GM23338 (cell line): ENCODE measurements around the gene HSPA12B. TPM values are rescaled to one million over a fixed set of nuclear protein-coding genes. Genes with fewer than 3 reads are reported as not detected.

Source experiments
- ATAC-seq: fragments of 200-7000 bp; cut with Tn5 transposase; 3 replicates; pipeline ENCODE4 v1.9.1; 2020
- DNase-seq: peaks from one replicate; pipeline ENCODE4 v3.0.0-alpha.2; 2015; ENCODE audit warnings: low spot score
- H2AFZ ChIP-seq: fragments of 200-600 bp; sonication (generic); 2 replicates; pipeline ENCODE4 v1.8.0; 2016; ENCODE audit warnings: antibody characterized with exemption, mild to moderate bottlenecking, moderate library complexity
- H3F3A ChIP-seq: fragments of 200-600 bp; sonication (generic); replicated peaks from 2 replicates; pipeline ENCODE4 v1.8.0; 2017; ENCODE audit warnings: antibody characterized with exemption, mixed run types, low read depth
- H3K27ac ChIP-seq: fragments of 200-600 bp; sonication (generic); 2 replicates; pipeline ENCODE4 v1.6.1; 2016; ENCODE audit warnings: low read depth
- H3K27me3 ChIP-seq: fragments of 200-600 bp; sonication (generic); 2 replicates; pipeline ENCODE4 v1.8.0; 2016; ENCODE audit warnings: mild to moderate bottlenecking, mixed run types, moderate library complexity; ENCODE audit not compliant: insufficient read depth
- H3K36me3 ChIP-seq: fragments of 200-600 bp; sonication (generic); 2 replicates; pipeline ENCODE4 v1.8.0; 2016; ENCODE audit warnings: mild to moderate bottlenecking; ENCODE audit not compliant: insufficient read depth
- H3K4me1 ChIP-seq: fragments of 200-600 bp; sonication (generic); 2 replicates; pipeline ENCODE4 v1.8.0; 2016; ENCODE audit warnings: mild to moderate bottlenecking, moderate library complexity; ENCODE audit not compliant: insufficient read depth
- H3K4me2 ChIP-seq: fragments of 200-600 bp; sonication (generic); 2 replicates; pipeline ENCODE4 v1.7.1; 2017; ENCODE audit warnings: mixed run types
- H3K4me3 ChIP-seq: fragments of 200-600 bp; sonication (generic); 2 replicates; pipeline ENCODE4 v1.6.1; 2016; ENCODE audit warnings: mixed run types
- H3K79me2 ChIP-seq: fragments of 200-600 bp; sonication (generic); replicated peaks from 2 replicates; pipeline ENCODE4 v1.8.0; 2017; ENCODE audit warnings: mild to moderate bottlenecking; ENCODE audit not compliant: insufficient read depth
- H3K9me2 ChIP-seq: fragments of 200-600 bp; sonication (generic); 2 replicates; pipeline ENCODE4 v1.8.0; 2017; ENCODE audit not compliant: insufficient read depth
- H4K20me1 ChIP-seq: fragments of 200-600 bp; sonication (generic); replicated peaks from 2 replicates; pipeline ENCODE4 v1.8.0; 2017; ENCODE audit warnings: mild to moderate bottlenecking; ENCODE audit not compliant: insufficient read depth
- H3K27ac Mint-ChIP-seq: 2 replicates; pipeline ENCODE4 v1.8.0; 2020; ENCODE audit warnings: inconsistent platforms, mild to moderate bottlenecking, moderate library complexity, mixed read lengths
- H3K27me3 Mint-ChIP-seq: 3 replicates; pipeline ENCODE4 v1.8.0; 2022; ENCODE audit warnings: low read depth, mild to moderate bottlenecking, moderate library complexity, mixed read lengths, inconsistent platforms; ENCODE audit not compliant: insufficient read depth, poor library complexity
- H3K36me3 Mint-ChIP-seq: 3 replicates; pipeline ENCODE4 v1.8.0; 2021; ENCODE audit warnings: low read depth, mild to moderate bottlenecking, inconsistent platforms, moderate library complexity, mixed read lengths
- H3K4me1 Mint-ChIP-seq: 3 replicates; pipeline ENCODE4 v1.8.0; 2020; ENCODE audit warnings: mild to moderate bottlenecking, inconsistent platforms, mixed read lengths
- H3K4me3 Mint-ChIP-seq: 3 replicates; pipeline ENCODE4 v1.8.0; 2021; ENCODE audit warnings: moderate library complexity, mild to moderate bottlenecking, inconsistent platforms, mixed read lengths
- H3K9me3 Mint-ChIP-seq: 3 replicates; pipeline ENCODE4 v1.8.0; 2020; ENCODE audit warnings: moderate library complexity, mild to moderate bottlenecking, inconsistent platforms, mixed read lengths
- CREB1 ChIP-seq: fragments of 250-450 bp; sonication (Bioruptor Pico); IDR thresholded peaks from 2 replicates; pipeline ENCODE4 v1.5.0; 2020; ENCODE audit warnings: low read depth, mild to moderate bottlenecking, moderate library complexity
- CTCF ChIP-seq, 2 experiments: fragments of 200-600 bp in 1 of 2; sonication (generic) in 1 of 2; conservative IDR thresholded peaks; 2 replicates each; pipeline versions ENCODE4 v1.5.1 to v1.6.1; 2016 to 2017; ENCODE audit warnings: antibody characterized with exemption in 2 of 2, low read depth in 2 of 2, mild to moderate bottlenecking in 2 of 2, moderate library complexity in 1 of 2
- ETS1 ChIP-seq: IDR thresholded peaks from 2 replicates; pipeline ENCODE4 v1.6.1; 2016; ENCODE audit warnings: antibody characterized with exemption
- EZH2 ChIP-seq: fragments of 200-600 bp; sonication (generic); IDR thresholded peaks from one replicate; pipeline ENCODE4 v1.8.0; 2017; ENCODE audit warnings: antibody characterized with exemption, mild to moderate bottlenecking, low read depth; ENCODE audit not compliant: unreplicated experiment
- EZH2phosphoT487 ChIP-seq: fragments of 200-600 bp; sonication (generic); IDR thresholded peaks from one replicate; pipeline ENCODE4 v1.8.1; 2018; ENCODE audit warnings: antibody characterized with exemption; ENCODE audit not compliant: unreplicated experiment
- JUNB ChIP-seq: IDR thresholded peaks from one replicate; pipeline ENCODE4 v1.6.1; 2016; ENCODE audit warnings: antibody characterized with exemption; ENCODE audit not compliant: unreplicated experiment
- NANOG ChIP-seq: IDR thresholded peaks from 2 replicates; pipeline ENCODE4 v1.6.1; 2016; ENCODE audit warnings: antibody characterized with exemption, borderline replicate concordance
- POLR2AphosphoS5 ChIP-seq: IDR thresholded peaks from 2 replicates; pipeline ENCODE4 v1.6.1; 2016; ENCODE audit warnings: antibody characterized with exemption, low read depth
- REST ChIP-seq: IDR thresholded peaks from one replicate; pipeline ENCODE4 v1.6.1; 2018; ENCODE audit warnings: antibody characterized with exemption; ENCODE audit not compliant: unreplicated experiment
- STAT1 ChIP-seq: IDR thresholded peaks from one replicate; pipeline ENCODE4 v1.6.1; 2016; ENCODE audit warnings: antibody characterized with exemption; ENCODE audit not compliant: unreplicated experiment
- ZNF114 ChIP-seq: fragments of 250-450 bp; sonication (Bioruptor Pico); IDR thresholded peaks from 2 replicates; pipeline ENCODE4 v1.5.0; 2020; ENCODE audit warnings: mild to moderate bottlenecking, moderate library complexity
- ZNF331 ChIP-seq: fragments of 250-450 bp; sonication (Bioruptor Pico); IDR thresholded peaks from 2 replicates; pipeline ENCODE4 v1.5.0; 2020; ENCODE audit warnings: low read depth, mild to moderate bottlenecking, moderate library complexity
- ZNF462 ChIP-seq: fragments of 250-450 bp; sonication (Bioruptor Pico); IDR thresholded peaks from 2 replicates; pipeline ENCODE4 v1.5.0; 2020; ENCODE audit warnings: mild to moderate bottlenecking, moderate library complexity
- polyA plus RNA-seq: library from polyadenylated mRNA; unstranded; fragments of >200 nt; fragmentation: Nextera tagmentation; extraction: Ambion mirVana; gene quantifications from 2 replicates; pipeline ENCODE4 v1.2.1, GENCODE V29; 2016
- total RNA-seq: library from RNA; depleted of rRNA; stranded (reverse); fragments of >200 nt; shearing (Covaris generic); gene quantifications from 2 replicates; pipeline ENCODE4 v1.2.3, GENCODE V29; 2014

HSPA12B gene
- total and polyA plus RNA-seq, 2 experiments from 2014 or later = 2.8 to 6.5 TPM

DNA sequence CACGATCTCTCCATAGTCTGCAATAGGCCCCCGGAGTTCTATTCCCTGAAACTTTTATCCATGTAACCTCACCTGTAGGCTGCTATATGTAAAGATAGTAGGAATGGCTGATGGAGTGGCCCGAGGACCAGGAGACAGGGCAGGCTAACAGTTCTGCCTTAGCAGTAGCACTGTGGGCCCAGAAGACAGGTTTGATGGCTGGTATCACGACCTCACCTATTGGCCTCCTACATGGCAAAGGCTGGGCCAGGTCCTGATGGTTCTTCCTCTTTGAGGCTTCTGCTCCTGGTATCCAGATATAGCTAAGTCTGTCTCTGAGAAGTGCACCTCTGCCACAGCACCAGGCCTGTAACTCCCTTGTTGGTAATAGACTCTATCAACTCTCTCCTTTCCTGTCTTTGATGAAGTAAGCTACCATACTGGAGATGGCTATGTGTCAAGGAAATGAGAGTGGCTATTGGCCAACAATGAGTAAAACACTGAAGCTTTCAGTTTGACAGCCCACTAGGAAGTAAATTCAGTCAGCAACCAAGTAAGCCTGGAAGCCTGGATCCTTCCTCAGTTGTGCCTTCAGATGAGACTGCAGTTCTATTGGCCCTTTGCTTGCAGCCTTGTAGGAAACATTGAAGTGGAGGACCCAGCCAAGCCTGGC, 43.1 kb downstream of the HSPA12B start:
- Histone ChIP-seq H3K27ac (no peak overlapping the region), H3K4me2 (no peak overlapping the region), H3K4me3 (no peak overlapping the region), H2AFZ (no peak overlapping the region), H3K27me3 (peaks cover 41% of the 10 kb centered on the region), H3K4me1 (peaks cover 7% of the 10 kb centered on the region; the same call in 1 of the 2 replicates), H3K36me3 (no peaks in the 10 kb centered on the region), H3K9me2 (no peaks in the 10 kb centered on the region), H3K79me2 (no peaks in the 10 kb centered on the region), H4K20me1 (no peaks in the 10 kb centered on the region), H3F3A (0 out of 2 replicates have a peak, but pooled peaks cover 8% of the 10 kb centered on the region)
- no peak for DNase-seq
- Mint-ChIP-seq H3K27me3 (peaks cover 34% of the 10 kb centered on the region), H3K4me3 (no peak overlapping the region), H3K9me3 (no peaks in the 10 kb centered on the region), H3K4me1 (peaks cover 9% of the 10 kb centered on the region), H3K27ac (no peak overlapping the region), H3K36me3 (no peaks in the 10 kb centered on the region)
- ATAC-seq = no peak
- TF ChIP-seq ETS1 (no peak), NANOG (no peak), ZNF114 (CRISPR knock-in tag) (no peak), STAT1 (no peak), JUNB (no peak), POLR2AphosphoS5 (no peak), CTCF (conservative IDR thresholded peaks at IDR 0.05; ENCODE audit: low read depth in 2 of 2) (no peak), ZNF462 (CRISPR knock-in tag) (no peak), CREB1 (CRISPR knock-in tag) (no peak), EZH2 (no peak), ZNF331 (CRISPR knock-in tag) (no peak), REST (no peak), EZH2phosphoT487 (no peak)
